GM23248 (cell line): Measurements from ENCODE around the gene GALNT8. TPM values are rescaled to one million over a fixed set of nuclear protein-coding genes. Genes with fewer than 3 reads are reported as not detected.

Source experiments
- DNase-seq: peaks from one replicate; pipeline ENCODE4 v3.0.0-alpha.2; 2015
- H2AFZ ChIP-seq: fragments of 200-600 bp; sonication (generic); 2 replicates; pipeline ENCODE4 v1.6.1; 2016; ENCODE audit warnings: antibody characterized with exemption
- H3F3A ChIP-seq: fragments of 200-600 bp; sonication (generic); 2 replicates; pipeline ENCODE4 v1.6.1; 2016; ENCODE audit warnings: mild to moderate bottlenecking, antibody characterized with exemption, mixed run types; ENCODE audit not compliant: insufficient read depth
- H3K27ac ChIP-seq: fragments of 200-600 bp; sonication (generic); 2 replicates; pipeline ENCODE4 v1.5.1; 2016; ENCODE audit warnings: mild to moderate bottlenecking
- H3K27me3 ChIP-seq: fragments of 200-600 bp; sonication (generic); replicated peaks from 2 replicates; pipeline ENCODE4 v1.6.1; 2016; ENCODE audit warnings: mild to moderate bottlenecking; ENCODE audit not compliant: insufficient read depth
- H3K36me3 ChIP-seq: fragments of 200-600 bp; sonication (generic); 2 replicates; pipeline ENCODE4 v1.6.1; 2016; ENCODE audit warnings: low read depth, mild to moderate bottlenecking
- H3K4me1 ChIP-seq: fragments of 200-600 bp; sonication (generic); 2 replicates; pipeline ENCODE4 v1.6.1; 2016; ENCODE audit warnings: mild to moderate bottlenecking; ENCODE audit not compliant: insufficient read depth
- H3K4me2 ChIP-seq: fragments of 200-600 bp; sonication (generic); one replicate; pipeline ENCODE4 v1.6.1; 2016; ENCODE audit warnings: mild to moderate bottlenecking; ENCODE audit not compliant: unreplicated experiment
- H3K4me3 ChIP-seq: fragments of 200-600 bp; sonication (generic); 2 replicates; pipeline ENCODE4 v1.5.1; 2016; ENCODE audit warnings: mild to moderate bottlenecking
- H3K79me2 ChIP-seq: fragments of 200-600 bp; sonication (generic); 2 replicates; pipeline ENCODE4 v1.6.1; 2016; ENCODE audit warnings: mild to moderate bottlenecking; ENCODE audit not compliant: insufficient read depth
- H3K9ac ChIP-seq: fragments of 200-600 bp; sonication (generic); 2 replicates; pipeline ENCODE4 v1.6.1; 2016; ENCODE audit warnings: mild to moderate bottlenecking
- H3K9me2 ChIP-seq: fragments of 200-600 bp; sonication (generic); 2 replicates; pipeline ENCODE4 v1.6.1; 2016; ENCODE audit warnings: mixed run types, mild to moderate bottlenecking, moderate library complexity; ENCODE audit not compliant: insufficient read depth
- H3K9me3 ChIP-seq: fragments of 200-600 bp; sonication (generic); one replicate; pipeline ENCODE4 v1.6.1; 2017; ENCODE audit warnings: low read depth
- H4K20me1 ChIP-seq: fragments of 200-600 bp; sonication (generic); 2 replicates; pipeline ENCODE4 v1.6.0; 2016; ENCODE audit not compliant: insufficient read depth
- EZH2 ChIP-seq: fragments of 200-600 bp; sonication (generic); IDR thresholded peaks from 2 replicates; pipeline ENCODE4 v1.6.1; 2018; ENCODE audit warnings: antibody characterized with exemption, mild to moderate bottlenecking; ENCODE audit not compliant: insufficient read depth, poor library complexity, severe bottlenecking
- EZH2phosphoT487 ChIP-seq: fragments of 200-600 bp; sonication (generic); IDR thresholded peaks from 2 replicates; pipeline ENCODE4 v1.6.1; 2018; ENCODE audit warnings: antibody characterized with exemption, moderate library complexity, mild to moderate bottlenecking, low read depth; ENCODE audit not compliant: insufficient read depth
- WGBS, 2 experiments: methylation state at CpG; one replicate each; pipeline ENCODE4 v1.1.6; 2015 to 2017; ENCODE audit warnings: low lambda C conversion rate in 2 of 2, low coverage in 1 of 2; ENCODE audit errors: missing lambda C conversion rate in 2 of 2; 5-methylcytosine and 5-hydroxymethylcytosine counted together
- in situ Hi-C: fragments of 300-500 bp; cut with MboI; formaldehyde crosslinking; loops from 2 replicates; pipeline ENCODE4 v1.15.0; 2020
- polyA plus RNA-seq: library from polyadenylated mRNA; unstranded; fragments of >200 nt; fragmentation: Nextera tagmentation; extraction: Ambion mirVana; gene quantifications from 2 replicates; pipeline ENCODE4 v1.2.1, GENCODE V29; 2016
- total RNA-seq: library from RNA; depleted of rRNA; stranded (reverse); fragments of >200 nt; shearing (Covaris generic); gene quantifications from 2 replicates; pipeline ENCODE4 v1.2.3, GENCODE V29; 2014; rRNA removed

GALNT8 gene
- total and polyA plus RNA-seq, 2 experiments from 2014 or later: not detected

- no peak overlapping the region for H3K4me3 ChIP-seq
- no peaks in the 10 kb centered on the region for H3K36me3 ChIP-seq
- H3K4me1 ChIP-seq: peaks cover 11% of the 10 kb centered on the region
- H3F3A ChIP-seq: peaks cover 12% of the 10 kb centered on the region; the same call in 1 of the 2 replicates
- H3K9me2 ChIP-seq: no peaks in the 10 kb centered on the region
- H2AFZ ChIP-seq: no peak overlapping the region
- 56 to 59% methylated on average over 9 of the region's 9 CpGs for WGBS, 2 experiments
- DNase-seq: no peak
- H3K4me2 ChIP-seq: no peak overlapping the region
- no peaks in the 10 kb centered on the region for H3K9me3 ChIP-seq
- H3K9ac ChIP-seq: no peak overlapping the region
- in situ Hi-C loops: no loop called here
- H3K79me2 ChIP-seq: no peaks in the 10 kb centered on the region
- H4K20me1 ChIP-seq: no peaks in the 10 kb centered on the region
- no peak overlapping the region for H3K27ac ChIP-seq
- no peaks in the 10 kb centered on the region; the same call in 1 of the 2 replicates for H3K27me3 ChIP-seq
- TF ChIP-seq EZH2 (no peak), EZH2phosphoT487 (no peak)
Measured at GRCh38 chr12:4820971-4821370, 100.8 kb downstream of the GALNT8 start.

Other genes starting within 250 kb of the GALNT8 start
- gene RAD51AP1, start 181.5 kb upstream of the GALNT8 start, total RNA-seq: 13.1 and 13.2 TPM in 2 replicates
- 11.6 and 12.4 TPM in 2 replicates for gene RAD51AP1, start 181.5 kb upstream of the GALNT8 start, polyA plus RNA-seq
- 63.3 and 78.3 TPM in 2 replicates for gene DYRK4, start 158.2 kb upstream of the GALNT8 start, total RNA-seq
- gene DYRK4, start 158.2 kb upstream of the GALNT8 start, polyA plus RNA-seq: 64.0 and 64.5 TPM in 2 replicates
- gene AKAP3, start 71.3 kb upstream of the GALNT8 start, total RNA-seq: 0.22 and 0.89 TPM in 2 replicates
- gene AKAP3, start 71.3 kb upstream of the GALNT8 start, polyA plus RNA-seq: 0.30 and 0.36 TPM in 2 replicates
- gene NDUFA9, start 71.3 kb upstream of the GALNT8 start, total RNA-seq: 57.8 and 61.2 TPM in 2 replicates
- gene NDUFA9, start 71.3 kb upstream of the GALNT8 start, polyA plus RNA-seq: 118 and 120 TPM in 2 replicates
- not detected in 2 replicates for gene KCNA1, start 189.5 kb downstream of the GALNT8 start, total RNA-seq
- not detected in 2 replicates for gene KCNA1, start 189.5 kb downstream of the GALNT8 start, polyA plus RNA-seq